Measurements from ENCODE around the gene CRIM1.

- no peak for TF ChIP-seq CTCF (IDR thresholded peaks at IDR 0.05)
- TF ChIP-seq ZFX (IDR thresholded peaks at IDR 0.05; ENCODE audit: borderline replicate concordance), result no peak
Measured at GRCh38 chr2:36516136-36516870, 160.7 kb downstream of the CRIM1 start.

Measured in 22Rv1 (cell line).